ENCODE measurements around the gene CSNK1A1L.
A peak's percentile ranks its signal among the peaks of the same experiment; 100 is the strongest.
"Not testable (repeated sequence)": the region's sequence is repeated elsewhere in the genome, so short reads cannot be mapped to it uniquely, and the experiment has no call there.

Gene CSNK1A1L

DNA sequence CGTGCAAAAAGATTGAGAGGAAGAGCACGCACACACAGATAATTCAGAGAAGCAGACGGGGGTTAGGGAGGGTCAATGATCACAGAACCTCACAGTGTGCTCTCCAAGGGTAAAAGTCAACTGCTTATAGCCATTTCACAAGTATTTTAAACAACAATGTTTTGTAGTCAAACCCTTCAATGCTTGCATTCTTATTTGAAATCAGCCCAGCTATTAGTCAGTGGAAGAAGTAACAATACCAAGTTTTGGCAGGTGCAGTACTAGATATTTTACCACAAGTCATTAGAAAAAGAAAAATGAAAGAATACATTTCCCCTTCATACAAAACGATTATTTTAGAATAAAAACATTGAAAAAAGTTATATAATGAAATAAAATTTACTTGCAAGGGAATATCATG is 2.6 kb downstream of the CSNK1A1L start:
- DNase-seq, result no peak

DNA sequence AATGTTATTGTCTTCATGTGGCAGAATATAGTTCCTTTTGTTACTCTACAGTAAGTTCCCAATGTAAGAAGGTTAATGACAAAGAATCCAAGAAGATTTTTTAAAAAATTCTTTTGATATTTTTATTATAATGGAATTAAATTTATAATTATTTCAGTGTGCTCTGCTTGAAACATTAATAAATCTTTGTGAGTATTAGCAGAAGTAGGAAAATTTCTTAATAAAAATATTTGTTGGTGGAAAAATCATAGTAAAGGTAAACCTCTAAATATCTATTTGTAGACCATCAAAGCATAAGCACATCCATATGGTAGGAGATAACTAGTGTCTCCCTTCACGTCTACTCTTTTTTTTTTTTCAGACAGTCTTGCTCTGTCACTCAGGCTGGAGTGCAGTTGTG is 4.3 kb downstream of the CSNK1A1L start:
- no peak for DNase-seq

DNA sequence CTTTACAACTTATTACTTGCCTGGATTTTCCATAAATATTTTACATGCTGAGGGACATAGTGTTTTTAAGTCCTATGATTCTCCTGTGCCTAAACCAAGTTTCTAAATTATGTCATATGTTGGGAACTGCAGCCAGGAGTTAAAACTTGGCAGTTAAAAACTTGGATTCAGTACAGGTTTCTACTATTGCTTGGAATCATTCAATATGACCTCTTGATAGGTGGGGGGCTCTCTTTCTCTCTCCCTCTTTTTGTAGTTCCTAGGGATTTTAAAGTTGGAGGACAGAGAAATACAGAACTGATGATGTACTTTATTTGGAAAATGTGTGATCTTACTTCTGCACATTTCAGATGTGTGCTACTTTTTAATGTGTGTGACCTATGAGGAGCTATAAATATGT is 4.7 kb downstream of the CSNK1A1L start:
- DNase-seq, result peak; percentile 16 to 38

DNA sequence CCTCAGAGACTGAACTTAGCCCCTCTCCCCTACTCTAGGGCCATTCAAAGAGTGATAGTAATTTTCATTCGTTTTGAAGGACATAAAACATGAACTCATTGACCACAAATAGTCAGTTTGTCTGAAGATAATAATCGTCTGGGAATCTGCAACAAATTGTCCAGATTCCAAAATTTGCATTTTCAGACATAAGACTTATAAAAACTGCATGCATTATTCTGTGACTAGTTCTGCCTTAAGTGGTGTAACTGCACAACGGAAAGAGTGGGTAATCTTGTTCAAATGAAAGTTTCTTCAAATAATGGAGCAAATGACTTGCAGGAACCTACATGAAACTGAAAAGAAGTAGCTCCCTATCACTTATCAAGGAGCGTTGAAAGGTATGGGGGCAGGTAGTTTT is 8.4 kb downstream of the CSNK1A1L start:
- no peak for DNase-seq

DNA sequence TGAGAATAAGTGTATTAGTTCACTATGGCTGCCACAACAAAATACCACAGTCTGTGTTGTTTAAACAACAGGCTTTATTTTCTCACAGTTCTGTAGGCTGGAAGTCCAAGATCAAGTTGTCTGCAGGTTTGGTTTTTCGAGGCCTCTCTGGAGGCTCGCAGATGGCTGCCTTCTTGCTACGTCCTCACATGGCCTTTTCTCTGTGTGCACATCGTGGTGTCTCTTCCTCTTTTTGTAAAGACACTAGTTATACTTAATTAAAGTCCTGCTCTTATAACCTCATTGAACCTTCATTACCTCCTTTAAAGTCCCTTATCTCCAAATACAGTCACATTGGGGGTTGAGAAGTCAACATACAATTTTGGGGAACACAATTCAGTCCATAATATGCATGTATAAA is 10.6 kb downstream of the CSNK1A1L start:
- DNase-seq, result no peak

DNA sequence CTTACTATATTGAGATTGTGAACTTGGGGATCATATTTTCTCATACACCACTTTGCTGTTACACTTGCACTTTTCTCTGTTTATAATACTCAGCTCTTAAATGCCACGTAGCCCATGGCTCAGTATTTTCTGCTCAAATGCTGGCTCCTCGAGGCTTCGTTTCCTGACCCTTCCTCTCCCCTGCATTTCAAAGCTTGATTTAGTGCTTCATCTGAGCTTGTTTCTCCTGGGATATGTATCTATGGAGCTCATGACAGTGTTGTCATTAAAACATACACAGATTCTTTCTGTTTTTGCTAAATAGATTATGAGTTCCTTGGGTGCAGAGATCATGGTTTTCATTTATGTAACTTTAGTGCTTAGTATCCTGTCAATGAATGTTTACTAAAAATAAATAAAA is 11.4 kb downstream of the CSNK1A1L start:
- no peak for DNase-seq

DNA sequence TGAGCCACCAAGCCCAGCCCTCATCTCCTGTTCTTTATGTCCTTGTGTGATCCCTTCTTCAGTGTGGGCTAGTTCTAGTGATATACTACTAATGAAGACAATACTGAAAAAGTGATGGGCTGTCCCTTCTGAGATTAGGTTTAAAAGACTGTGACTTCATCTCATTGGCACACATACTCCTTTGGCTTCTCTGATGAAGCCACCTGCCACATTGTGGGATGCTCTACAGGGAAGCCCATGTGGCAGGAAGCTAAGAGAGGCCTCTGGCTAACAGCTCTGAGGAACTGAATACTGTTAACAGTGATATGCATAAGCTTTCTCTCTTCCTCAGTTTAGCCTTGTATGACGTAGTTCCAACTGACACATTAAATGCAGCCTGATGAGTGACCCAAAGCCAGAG is 13.6 kb downstream of the CSNK1A1L start:
- DNase-seq, result no peak

DNA sequence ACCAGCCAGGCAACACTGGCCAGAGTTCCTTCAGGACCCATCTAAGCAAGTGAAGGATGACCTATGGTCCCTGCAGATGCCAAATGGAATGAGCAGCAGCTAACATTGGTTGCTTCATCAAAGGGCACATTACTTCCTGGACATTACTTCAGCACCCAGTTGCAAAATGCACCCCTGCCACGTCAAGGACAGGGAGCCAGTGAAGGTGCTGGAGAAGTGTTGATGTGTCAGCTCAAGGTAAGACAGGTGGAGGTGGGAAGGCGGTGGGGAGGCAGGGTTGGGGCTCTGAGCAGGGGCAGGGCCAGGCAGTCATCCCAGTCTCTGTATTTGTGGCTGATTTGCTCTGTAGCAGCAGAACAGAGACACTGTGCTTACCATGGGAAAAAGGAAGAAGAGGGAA is 14.6 kb downstream of the CSNK1A1L start:
- DNase-seq, result no peak

DNA sequence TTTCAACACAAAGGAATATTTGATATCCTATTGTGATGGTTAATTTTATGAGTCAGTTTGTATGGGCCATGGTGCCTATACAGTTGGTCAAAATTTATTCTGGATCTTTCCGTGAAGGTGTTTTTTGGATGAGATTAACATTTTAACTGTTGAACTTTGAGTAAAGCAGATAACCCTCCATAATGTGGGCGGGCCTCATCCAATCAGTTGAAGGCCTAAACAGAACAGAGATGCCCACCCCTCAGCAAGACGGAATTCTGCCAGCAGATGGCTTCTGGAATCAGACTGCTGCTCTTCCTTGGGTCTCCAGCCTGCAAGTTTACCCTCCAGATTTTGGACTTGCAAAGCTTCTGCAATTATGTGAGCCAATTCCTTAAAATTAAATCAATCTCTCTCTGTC is 16.0 kb downstream of the CSNK1A1L start:
- no peak for DNase-seq

DNA sequence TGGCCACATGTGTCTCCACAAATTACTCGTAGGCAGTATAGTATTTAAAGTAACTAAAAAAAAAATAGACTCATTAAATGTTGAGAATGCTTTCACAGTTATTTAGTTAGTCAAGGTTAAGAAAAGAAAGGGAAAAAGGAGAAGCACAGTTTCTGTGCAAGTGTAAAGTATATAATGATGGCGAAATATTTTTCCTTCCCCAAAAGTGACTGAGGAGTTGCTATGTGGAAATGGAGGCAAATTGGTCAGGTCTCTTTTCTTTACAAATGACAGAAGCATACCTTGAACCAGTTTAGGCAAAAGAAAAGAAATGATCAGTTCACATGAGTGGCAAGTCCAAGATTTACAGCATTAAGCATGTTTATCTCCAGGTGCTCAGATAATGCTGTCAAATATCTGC is 18.0 kb downstream of the CSNK1A1L start:
- DNase-seq, result no peak

DNA sequence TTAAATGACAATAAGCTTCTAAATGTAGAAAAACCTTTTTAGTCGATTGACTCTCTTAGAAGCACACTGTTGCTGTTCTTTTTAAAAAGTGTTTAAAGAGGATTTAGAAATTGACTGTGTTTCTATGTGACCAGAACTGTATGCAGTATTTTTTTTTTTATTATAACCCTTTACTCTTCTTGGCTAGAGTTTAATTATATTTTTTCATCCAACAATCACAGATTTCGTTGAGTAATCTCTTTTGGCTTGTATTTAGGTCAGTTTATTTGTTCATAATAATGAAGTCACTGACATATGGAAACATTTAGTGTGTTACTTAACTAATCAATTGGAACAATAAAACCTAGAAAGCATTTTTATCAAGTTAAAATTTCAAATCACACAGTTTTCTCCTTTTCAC is 19.9 kb downstream of the CSNK1A1L start:
- no peak for DNase-seq

DNA sequence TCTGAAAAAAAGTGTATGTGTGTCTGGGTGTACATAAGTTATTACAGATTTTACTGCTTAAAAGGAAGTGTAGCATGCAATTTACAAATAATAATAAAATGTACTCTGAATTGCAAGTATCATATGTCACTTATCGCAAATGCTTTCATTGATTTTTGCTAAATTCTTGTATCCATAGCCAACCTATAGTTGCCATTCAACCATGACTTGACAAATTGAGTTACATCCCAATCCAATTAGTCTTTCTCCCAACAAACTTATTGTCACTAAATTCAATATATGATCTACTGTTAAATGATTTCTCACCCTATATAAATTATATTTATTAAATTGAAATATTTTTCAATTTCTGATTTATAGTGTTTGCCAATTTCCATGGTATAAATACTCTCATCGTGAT is 28.6 kb downstream of the CSNK1A1L start:
- DNase-seq, result no peak

DNA sequence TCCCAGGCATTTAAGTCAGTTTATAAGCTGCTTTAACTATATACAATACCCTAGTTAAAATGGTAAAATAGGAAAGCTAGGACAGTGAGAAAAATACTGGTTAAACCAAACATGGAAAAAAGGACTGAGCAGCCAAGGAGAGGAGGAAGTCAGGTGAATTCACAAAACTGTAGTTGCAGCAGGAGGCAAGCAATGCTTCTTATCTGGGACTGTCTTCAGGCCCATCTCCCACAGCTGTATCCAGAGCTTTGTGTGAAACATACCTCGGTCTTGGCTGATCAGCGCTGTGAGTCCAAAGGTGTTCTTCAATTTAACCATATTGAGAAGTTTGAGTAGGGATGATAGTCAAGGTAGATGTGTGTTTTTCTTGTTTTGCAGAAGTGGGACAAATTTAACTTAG is 30.3 kb downstream of the CSNK1A1L start:
- no peak for DNase-seq

DNA sequence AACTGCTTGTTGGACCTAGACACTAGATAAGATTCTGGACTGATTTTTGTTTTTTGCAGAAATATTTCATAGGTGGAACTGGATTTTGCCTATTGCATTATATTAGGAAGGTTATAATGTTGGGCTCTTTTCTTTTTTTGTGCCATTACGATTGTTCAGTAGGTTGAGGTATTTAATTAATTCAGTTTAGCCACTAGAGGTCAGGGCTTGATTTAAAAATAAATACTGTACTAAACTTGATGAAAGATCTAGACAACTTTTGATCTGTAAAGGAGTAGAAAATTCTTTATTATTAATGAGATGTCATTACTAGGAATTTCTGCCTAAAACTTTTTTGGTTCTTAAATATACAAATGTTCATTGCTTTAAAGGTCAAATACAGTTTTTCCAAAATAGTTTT is 30.8 kb downstream of the CSNK1A1L start:
- DNase-seq, result peak in 1 of 2 experiments; percentile 45

DNA sequence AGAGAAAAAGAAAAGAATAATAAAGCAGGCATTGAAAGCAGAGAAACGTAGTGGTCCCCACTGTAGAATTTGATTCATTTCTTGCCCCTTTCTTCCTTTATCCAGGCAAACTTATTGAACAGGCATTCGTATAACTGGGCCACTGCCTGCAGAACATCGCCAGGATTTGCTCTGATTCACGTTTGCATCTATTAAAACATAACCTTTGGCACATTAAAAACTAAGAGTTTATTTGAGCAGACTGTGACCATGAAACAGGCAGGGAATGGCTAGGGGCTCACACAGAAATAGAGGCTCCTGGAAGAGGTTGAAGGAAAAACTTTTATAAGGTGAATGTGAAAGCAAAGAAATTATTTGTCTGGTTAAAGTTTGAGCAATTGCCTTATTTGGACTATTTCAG is 33.4 kb downstream of the CSNK1A1L start:
- no peak for DNase-seq

DNA sequence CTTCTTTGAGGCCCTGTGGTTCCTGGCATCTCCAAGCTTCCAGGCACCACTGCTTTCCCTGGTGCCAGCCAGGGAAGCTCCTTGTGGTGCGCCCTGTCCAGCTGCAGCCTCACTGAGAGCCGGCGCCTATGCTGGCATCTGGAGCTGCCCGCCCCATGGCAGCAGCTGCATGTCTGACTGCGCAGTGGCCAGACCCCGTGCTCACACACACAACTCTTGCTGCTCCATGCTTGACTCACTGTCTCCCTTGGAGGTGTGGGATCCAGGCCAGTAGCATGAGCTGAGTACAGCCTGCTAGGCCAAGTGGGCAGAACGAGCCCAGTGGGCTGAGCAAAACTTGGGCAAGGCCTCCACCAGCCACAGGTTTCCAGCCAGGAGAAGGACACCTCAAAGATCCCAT is 34.5 kb downstream of the CSNK1A1L start:
- peak in 1 of 2 experiments; percentile 63 for DNase-seq

DNA sequence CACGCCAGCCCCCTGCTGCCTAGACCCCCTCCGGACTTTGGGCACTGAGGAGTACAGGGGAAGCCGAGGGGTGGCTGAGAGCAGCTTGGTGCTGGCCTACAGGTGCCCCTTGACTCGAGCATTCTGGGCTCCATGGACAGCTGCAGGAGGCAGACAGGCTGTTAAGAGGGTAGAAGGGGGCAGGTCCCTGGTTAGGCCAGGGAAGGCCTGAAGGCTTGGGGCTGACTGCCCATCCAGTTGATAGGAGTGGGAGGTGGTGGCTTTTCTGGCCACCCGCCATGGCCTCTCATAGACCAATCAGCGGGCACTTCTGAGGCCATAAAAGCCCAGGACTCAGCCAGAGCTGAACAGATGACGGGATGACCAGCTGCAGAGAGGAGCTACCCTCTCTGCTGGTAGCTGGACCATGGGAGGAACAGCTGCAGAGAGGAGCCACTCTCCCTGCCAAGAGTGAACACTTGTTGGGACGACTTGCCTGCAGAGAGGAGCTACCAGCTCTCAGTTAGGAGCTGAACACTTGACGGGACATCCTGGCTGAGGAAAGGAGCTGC is 35.2 kb downstream of the CSNK1A1L start:
- peak in 1 of 2 experiments; percentile 7 for DNase-seq

DNA sequence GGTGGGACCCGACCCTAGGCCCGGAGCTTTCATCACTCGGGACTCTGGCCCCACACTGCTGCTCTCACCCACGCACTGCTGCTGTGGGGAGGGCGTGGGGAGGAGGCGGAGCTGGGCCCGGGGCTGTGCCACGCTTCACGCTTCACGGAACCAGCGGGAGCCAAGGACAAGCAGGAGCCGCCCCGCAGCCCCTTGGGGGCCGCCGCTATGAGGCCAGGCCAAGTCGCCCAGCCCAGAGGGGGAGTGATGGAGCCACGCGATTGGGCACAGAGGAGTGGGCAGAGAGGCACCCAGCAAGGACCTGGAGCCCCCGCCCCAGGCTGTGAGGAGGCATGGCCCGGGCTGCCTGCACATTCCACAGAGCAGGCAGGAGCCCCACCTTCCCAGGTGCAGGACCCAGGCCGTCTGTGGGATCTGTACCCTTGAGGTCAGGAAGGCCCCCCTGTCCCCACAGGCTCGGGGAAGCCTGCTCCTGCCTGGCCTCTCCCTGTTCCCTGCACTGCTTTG is 35.8 kb downstream of the CSNK1A1L start:
- no peak for DNase-seq

DNA sequence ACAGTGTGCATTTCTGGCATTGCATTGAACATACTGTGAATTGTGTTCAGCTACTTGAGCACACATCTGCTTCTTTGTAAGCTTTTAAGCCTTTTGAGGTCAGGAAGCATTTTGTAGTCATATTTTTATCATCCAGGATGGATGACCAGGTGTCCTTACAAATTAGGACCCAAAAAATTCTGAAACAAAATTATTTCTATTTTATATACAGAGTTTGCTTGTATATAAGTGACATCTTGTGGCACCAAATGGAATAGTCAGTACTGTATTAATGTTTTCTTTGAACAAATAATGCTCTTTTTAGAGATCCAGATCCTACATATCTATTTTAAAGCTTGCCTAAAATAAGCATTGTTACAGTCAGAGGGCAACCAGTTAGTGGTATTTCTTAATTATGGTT is 36.5 kb downstream of the CSNK1A1L start:
- peak in 1 of 2 experiments; percentile 6 for DNase-seq

DNA sequence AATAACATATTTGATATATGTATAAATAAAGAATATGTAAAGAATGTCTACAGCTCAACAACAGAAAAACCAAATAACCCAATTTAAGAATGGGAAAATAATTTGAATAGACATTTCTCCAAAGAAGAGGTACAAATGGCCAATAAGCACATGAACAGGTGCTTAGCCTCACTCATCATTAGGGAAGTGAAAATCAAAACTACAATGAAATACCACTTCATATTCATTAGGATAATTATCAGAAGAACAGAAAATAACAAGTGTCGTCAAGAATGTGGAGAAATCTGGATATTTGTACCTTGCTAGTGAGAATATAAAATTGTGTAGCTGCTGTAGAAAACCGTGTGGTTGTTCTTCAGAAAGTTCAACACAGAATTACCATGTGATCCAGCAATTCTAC is 37.6 kb downstream of the CSNK1A1L start:
- DNase-seq, result no peak

DNA sequence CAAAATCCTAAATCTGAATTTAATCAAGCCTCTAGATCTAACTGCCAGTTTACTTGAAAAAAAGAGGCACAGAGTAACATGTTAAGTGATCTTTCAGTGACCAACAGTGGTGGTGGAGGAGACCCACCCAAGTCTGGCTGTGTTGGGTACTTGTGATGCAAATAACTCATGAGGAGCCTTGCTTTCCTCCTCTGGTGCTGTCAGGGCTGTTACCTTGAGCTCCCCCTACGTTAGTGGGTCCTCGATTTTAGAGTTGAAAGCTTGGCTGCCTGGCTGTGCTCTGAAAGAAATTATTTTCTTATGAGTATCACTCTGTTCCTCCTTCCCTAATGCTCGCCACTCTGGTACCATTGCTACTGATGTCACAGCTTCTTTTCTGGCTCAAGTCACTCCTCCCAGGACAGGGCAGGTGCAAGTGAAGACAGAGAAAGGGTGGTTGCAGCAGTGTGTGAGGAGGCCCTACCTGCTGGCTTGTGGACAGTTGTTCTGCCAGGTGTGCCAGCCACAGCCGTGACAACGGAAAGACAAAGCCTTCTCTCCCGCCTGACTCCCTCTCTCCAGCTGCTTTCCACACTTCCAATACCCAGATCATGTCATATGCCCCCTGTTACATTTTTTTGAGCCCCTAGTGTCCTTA is 39.5 kb downstream of the CSNK1A1L start:
- DNase-seq, result no peak

DNA sequence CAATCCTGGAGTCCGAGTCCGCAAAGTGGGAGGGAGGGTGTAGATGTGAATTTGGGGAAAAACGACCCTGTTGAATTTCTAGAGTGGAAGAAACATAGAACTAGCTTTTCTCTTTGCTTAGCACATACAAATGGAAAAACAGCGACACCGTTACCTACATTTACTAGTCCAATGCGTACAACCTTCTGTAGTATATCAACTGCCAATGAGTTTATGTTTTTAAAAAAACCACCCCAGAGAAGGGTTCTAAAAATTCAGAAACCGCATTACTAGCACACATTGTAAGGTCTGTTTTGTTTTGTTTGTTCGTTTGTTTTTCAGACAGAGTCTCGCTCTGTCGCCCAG is 45.6 kb downstream of the CSNK1A1L start:
- no peak for DNase-seq

DNA sequence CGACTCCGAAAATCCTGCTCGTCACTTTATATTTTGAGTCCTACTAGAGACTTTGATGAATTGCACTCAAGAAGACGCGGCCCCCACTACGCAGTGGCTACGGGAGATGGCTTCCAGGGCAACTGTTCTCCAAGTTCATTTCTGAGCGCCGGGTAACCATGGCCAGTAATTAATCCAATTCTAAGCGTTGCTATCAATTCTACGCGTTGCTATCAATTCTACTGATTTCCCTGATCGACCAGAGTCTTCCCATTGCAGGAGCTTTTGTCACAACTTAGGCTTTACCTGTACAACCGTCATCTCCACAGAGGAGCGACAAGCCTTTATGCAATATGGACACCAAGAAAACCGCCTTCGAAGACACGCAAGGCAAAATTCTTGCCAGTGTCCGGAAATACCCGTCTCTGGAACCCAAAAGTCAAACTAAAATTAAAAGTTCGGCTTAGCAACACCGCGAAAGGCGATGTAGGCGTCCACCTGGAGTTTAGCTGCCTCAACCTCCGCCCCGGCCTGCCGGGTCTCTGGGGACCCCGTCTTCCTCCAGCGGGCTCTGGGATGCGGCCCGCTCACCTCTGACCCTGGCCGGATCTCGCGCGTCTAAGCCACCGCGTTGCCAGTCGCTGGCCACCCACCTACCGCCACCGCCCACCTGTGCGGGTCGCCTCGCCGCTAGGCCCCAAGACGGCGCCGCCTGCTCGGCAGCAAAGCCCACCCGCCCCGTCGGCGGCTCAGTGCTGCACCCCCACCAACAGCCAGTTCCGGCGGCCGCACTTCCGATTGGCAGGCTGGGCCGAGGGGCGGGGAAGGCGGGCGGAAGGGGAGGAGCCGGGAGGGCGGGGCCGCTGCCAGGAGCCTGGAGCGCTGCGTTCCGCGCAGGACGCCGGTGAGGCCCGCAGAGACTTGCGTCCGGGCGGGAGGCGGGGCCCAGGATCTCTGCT is 46.3 kb downstream of the CSNK1A1L start, which contains the start of gene SUPT20H:
Gene SUPT20H, minus strand, starts transcription at position 779 of the 938 bp plus-strand sequence. CDS start 8,198 bp downstream, outside the sequence.
- peak; percentile 76 to 93 for DNase-seq

DNA sequence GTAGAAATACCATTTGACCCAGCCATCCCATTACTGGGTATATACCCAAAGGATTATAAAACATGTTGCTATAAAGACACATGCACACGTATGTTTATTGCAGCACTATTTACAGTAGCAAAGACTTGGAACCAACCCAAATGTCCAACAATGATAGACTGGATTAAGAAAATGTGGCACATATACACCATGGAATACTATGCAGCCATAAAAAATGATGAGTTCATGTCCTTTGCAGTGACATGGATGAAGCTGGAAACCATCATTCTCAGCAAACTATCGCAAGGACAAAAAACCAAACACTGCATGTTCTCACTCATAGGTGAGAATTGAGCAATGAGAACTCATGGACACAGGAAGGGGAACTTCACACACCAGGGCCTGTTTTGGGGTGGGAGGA is 49.2 kb downstream of the CSNK1A1L start:
- DNase-seq, result not testable (repeated sequence)

Measured in NCI-H446 (cell line).